DOHH2 (cell line): ENCODE measurements around the gene TLK1.

Source experiments
- H3F3A ChIP-seq: fragments of 200-600 bp; sonication (generic), shearing (Covaris generic); 2 replicates; pipeline ENCODE4 v1.6.0; 2016; ENCODE audit warnings: antibody characterized with exemption, mild to moderate bottlenecking; ENCODE audit not compliant: control insufficient read depth, insufficient read depth
- H3K27ac ChIP-seq: fragments of 200-600 bp; sonication (generic); 2 replicates; pipeline ENCODE4 v1.5.1; 2014; ENCODE audit warnings: low read depth, mild to moderate bottlenecking, low read length, moderate library complexity
- H3K27me3 ChIP-seq: fragments of 200-600 bp; sonication (generic); 2 replicates; pipeline ENCODE4 v1.6.1; 2014; ENCODE audit warnings: mild to moderate bottlenecking, low read length, mixed read lengths; ENCODE audit not compliant: control insufficient read depth
- H3K36me3 ChIP-seq: fragments of 200-600 bp; sonication (generic); 2 replicates; pipeline ENCODE4 v1.6.1; 2014; ENCODE audit warnings: mild to moderate bottlenecking, low read length, moderate library complexity, mixed read lengths; ENCODE audit not compliant: control insufficient read depth
- H3K4me1 ChIP-seq: fragments of 200-600 bp; sonication (generic); 2 replicates; pipeline ENCODE4 v1.6.1; 2014; ENCODE audit warnings: mild to moderate bottlenecking, low read length, mixed read lengths; ENCODE audit not compliant: control insufficient read depth
- H3K4me2 ChIP-seq: fragments of 200-600 bp; sonication (generic); 2 replicates; pipeline ENCODE4 v1.6.0; 2014; ENCODE audit warnings: mild to moderate bottlenecking, low read length, moderate library complexity
- H3K4me3 ChIP-seq: fragments of 200-600 bp; sonication (generic); 2 replicates; pipeline ENCODE4 v1.5.1; 2014; ENCODE audit warnings: mild to moderate bottlenecking, low read length, mixed read lengths
- H3K79me2 ChIP-seq: fragments of 200-600 bp; sonication (generic); 2 replicates; pipeline ENCODE4 v1.6.1; 2014; ENCODE audit warnings: mild to moderate bottlenecking, low read length, mixed read lengths; ENCODE audit not compliant: control insufficient read depth
- H3K9me2 ChIP-seq: fragments of 200-600 bp; sonication (generic); replicated peaks from 2 replicates; pipeline ENCODE4 v1.6.1; 2014; ENCODE audit warnings: mild to moderate bottlenecking, low read length, mixed read lengths; ENCODE audit not compliant: control insufficient read depth
- H3K9me3 ChIP-seq: fragments of 200-600 bp; sonication (generic); 2 replicates; pipeline ENCODE4 v1.6.1; 2014; ENCODE audit warnings: antibody characterized with exemption, low read length, mixed read lengths; ENCODE audit not compliant: control insufficient read depth, insufficient read depth
- H4K20me1 ChIP-seq: fragments of 200-600 bp; sonication (generic); 2 replicates; pipeline ENCODE4 v1.6.0; 2014; ENCODE audit warnings: low read depth, mild to moderate bottlenecking, antibody characterized with exemption, low read length, moderate library complexity; ENCODE audit not compliant: control insufficient read depth, insufficient read depth
- CTCF ChIP-seq: fragments of 200-600 bp; sonication (generic); IDR thresholded peaks from one replicate; pipeline ENCODE4 v1.5.1; 2014; ENCODE audit warnings: antibody characterized with exemption, mild to moderate bottlenecking, low read depth, low read length; ENCODE audit not compliant: poor library complexity, severe bottlenecking
- EZH2phosphoT487 ChIP-seq: fragments of 200-600 bp; sonication (generic); IDR thresholded peaks from 2 replicates; pipeline ENCODE4 v1.6.1; 2017; ENCODE audit warnings: borderline replicate concordance, mild to moderate bottlenecking, antibody characterized with exemption, low read length, moderate library complexity, mixed read lengths

The TLK1 gene

GRCh38 chr2:171206422-171207115 is 45.9 kb upstream of the TLK1 start:
- no peaks in the 10 kb centered on the region for H3K27me3 ChIP-seq
- H3F3A ChIP-seq, result 0 out of 2 replicates have a peak, but pooled peaks cover 3% of the 10 kb centered on the region
- H3K9me3 ChIP-seq, result 0 out of 2 replicates have a peak, but pooled peaks cover 3% of the 10 kb centered on the region

GRCh38 chr2:171205551-171205950 is 44.9 kb upstream of the TLK1 start:
- Histone ChIP-seq H3K27ac (no peak overlapping the region), H3K4me3 (no peak overlapping the region), H4K20me1 (no peaks in the 10 kb centered on the region), H3K9me2 (no peaks in the 10 kb centered on the region), H3K79me2 (no peaks in the 10 kb centered on the region), H3K4me2 (no peak overlapping the region), H3K9me3 (0 out of 2 replicates have a peak, but pooled peaks cover 3% of the 10 kb centered on the region), H3K4me1 (peaks cover 10% of the 10 kb centered on the region), H3K36me3 (no peaks in the 10 kb centered on the region), H3K27me3 (no peaks in the 10 kb centered on the region), H3F3A (0 out of 2 replicates have a peak, but pooled peaks cover 3% of the 10 kb centered on the region)
- no peak for TF ChIP-seq CTCF
- TF ChIP-seq EZH2phosphoT487, result no peak

More at GRCh38 chr2:171206422-171207115, 45.9 kb upstream of the TLK1 start:
- no peaks in the 10 kb centered on the region for H4K20me1 ChIP-seq
- H3K4me2 ChIP-seq, result no peak overlapping the region
- TF ChIP-seq EZH2phosphoT487 (no peak), CTCF (no peak)
- H3K4me1 ChIP-seq, result peaks cover 20% of the 10 kb centered on the region
- H3K79me2 ChIP-seq, result no peaks in the 10 kb centered on the region
- H3K9me2 ChIP-seq, result no peaks in the 10 kb centered on the region
- no peak overlapping the region for H3K27ac ChIP-seq
- H3K4me3 ChIP-seq, result no peak overlapping the region
- H3K36me3 ChIP-seq, result no peaks in the 10 kb centered on the region

- TF ChIP-seq CTCF, result no peak
- TF ChIP-seq EZH2phosphoT487, result no peak
- no peaks in the 10 kb centered on the region for H4K20me1 ChIP-seq
- H3K27me3 ChIP-seq, result no peaks in the 10 kb centered on the region
- no peak overlapping the region for H3K27ac ChIP-seq
- H3K4me2 ChIP-seq, result no peak overlapping the region
- H3K36me3 ChIP-seq, result no peaks in the 10 kb centered on the region
- H3K79me2 ChIP-seq, result no peaks in the 10 kb centered on the region
- H3K4me3 ChIP-seq, result no peak overlapping the region
- H3F3A ChIP-seq, result no peaks in the 10 kb centered on the region
- H3K9me2 ChIP-seq, result no peaks in the 10 kb centered on the region
- no peaks in the 10 kb centered on the region for H3K4me1 ChIP-seq
- 0 out of 2 replicates have a peak, but pooled peaks cover 3% of the 10 kb centered on the region for H3K9me3 ChIP-seq
These were observed 41.1 kb upstream of the TLK1 start for GRCh38 chr2:171201767-171202166.
